ENCODE measurements around the gene LCMT2. TPM values are rescaled to one million over a fixed set of nuclear protein-coding genes. Genes with fewer than 3 reads are reported as not detected.
"Not testable (repeated sequence)": the region's sequence is repeated elsewhere in the genome, so short reads cannot be mapped to it uniquely, and the experiment has no call there.

The LCMT2 gene
- total RNA-seq, 2 experiments from 2014 or later = 9.6 to 12.3 TPM

GRCh38 chr15:43294091-43294706 is 36.2 kb downstream of the LCMT2 start:
- H3K27me3 Mint-ChIP-seq = peaks cover 66% of the 10 kb centered on the region
- CTCF ChIA-PET = interaction anchor here (1.0 to 1.6 kb wide), 2 partner anchors 9 to 98 kb away, joined by 3 to 5 read pairs; no protein-coding TSS in a partner anchor

DNA sequence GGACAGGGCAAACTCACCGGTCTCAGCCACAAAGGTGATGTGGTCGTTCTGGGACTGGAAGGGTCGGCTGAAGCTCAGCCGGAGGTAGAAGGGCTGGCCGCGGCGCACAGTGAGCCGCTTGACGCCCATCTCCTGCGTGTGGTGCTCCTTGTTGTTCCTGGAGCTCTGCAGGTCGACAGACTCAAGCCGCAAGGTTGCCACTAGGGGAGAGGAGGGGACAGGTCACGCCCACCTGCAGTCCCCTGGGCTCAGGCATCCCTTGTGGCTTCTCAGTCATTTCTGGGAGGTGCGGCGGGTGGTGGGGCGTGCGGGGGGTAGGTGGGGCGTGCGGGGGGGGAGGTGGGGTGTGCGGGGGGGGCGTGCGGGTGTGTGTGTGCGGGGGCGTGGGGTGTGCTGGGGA is 36.9 kb downstream of the LCMT2 start:
- Mint-ChIP-seq H3K36me3 (no peaks in the 10 kb centered on the region), H3K4me3 (no peak overlapping the region), H3K9me3 (ENCODE audit: low read depth) (no peaks in the 10 kb centered on the region), H3K27ac (no peak overlapping the region), H3K27me3 (peaks cover 61% of the 10 kb centered on the region), H3K4me1 (peaks cover 6% of the 10 kb centered on the region)
- CTCF ChIA-PET = interaction anchor here (1.0 to 1.6 kb wide), 2 partner anchors 68 to 98 kb away, joined by 3 to 7 read pairs; no protein-coding TSS in a partner anchor
- DNase-seq (no peak), ATAC-seq (no peak)

More at GRCh38 chr15:43294091-43294706, 36.2 kb downstream of the LCMT2 start:
- Mint-ChIP-seq H3K9me3 (ENCODE audit: low read depth) (no peaks in the 10 kb centered on the region), H3K4me1 (peaks cover 6% of the 10 kb centered on the region), H3K36me3 (no peaks in the 10 kb centered on the region), H3K27ac (no peak overlapping the region), H3K4me3 (no peak overlapping the region)
- no peak for ATAC-seq
- DNase-seq = no peak

DNA sequence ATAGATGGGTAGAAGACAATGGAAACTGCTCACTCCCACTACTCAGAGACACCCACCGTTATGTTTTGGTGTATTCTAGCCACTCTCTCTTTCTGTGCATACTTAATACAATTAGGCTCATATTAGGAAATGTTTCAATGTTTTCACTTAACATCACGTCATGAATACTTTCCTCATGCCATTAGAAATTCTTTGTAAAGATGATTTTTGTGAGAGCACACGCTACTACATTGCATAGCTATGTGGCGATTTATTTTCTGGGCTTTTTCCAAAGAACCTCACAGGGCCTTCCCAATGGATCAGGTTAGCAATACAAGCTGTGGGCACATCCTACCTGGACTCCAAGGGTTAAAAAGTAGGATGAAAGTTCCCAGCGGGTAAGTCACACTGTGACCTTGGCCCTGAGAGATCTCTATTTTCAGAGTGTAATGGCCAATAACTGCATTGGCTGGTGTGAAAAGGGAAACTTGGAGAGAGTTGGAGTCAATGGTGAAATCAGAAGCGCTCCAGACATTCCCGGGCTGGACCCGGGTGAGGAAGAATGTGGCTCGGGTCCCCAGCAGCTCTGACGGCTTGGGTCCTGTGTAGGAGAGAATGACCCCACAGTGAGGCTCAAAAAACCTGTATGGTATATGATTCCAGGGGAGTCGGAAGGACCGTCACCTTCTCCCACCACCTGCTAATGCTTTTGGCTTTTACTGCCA is 37.8 kb downstream of the LCMT2 start:
- Mint-ChIP-seq H3K9me3 (ENCODE audit: low read depth) (no peaks in the 10 kb centered on the region), H3K27ac (no peak overlapping the region), H3K27me3 (peaks cover 60% of the 10 kb centered on the region), H3K4me1 (peaks cover 6% of the 10 kb centered on the region), H3K4me3 (no peak overlapping the region), H3K36me3 (no peaks in the 10 kb centered on the region)
- CTCF ChIA-PET = interaction anchor here (1.6 kb wide), 1 partner anchor 67 kb away, joined by 7 read pairs; no protein-coding TSS in a partner anchor
- DNase-seq = no peak
- no peak for ATAC-seq

DNA sequence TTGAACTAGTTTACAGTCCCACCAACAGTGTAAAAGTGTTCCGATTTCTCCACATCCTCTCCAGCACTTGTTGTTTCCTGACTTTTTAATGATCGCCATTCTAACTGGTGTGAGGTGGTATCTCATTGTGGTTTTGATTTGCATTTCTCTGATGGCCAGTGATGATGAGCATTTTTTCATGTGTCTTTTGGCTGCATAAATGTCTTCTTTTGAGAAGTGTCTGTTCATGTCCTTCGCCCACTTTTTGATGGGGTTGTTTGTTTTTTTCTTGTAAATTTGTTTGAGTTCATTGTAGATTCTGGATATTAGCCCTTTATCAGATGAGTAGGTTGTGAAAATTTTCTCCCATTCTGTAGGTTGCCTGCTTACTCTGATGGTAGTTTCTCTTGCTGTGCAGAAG is 40.7 kb downstream of the LCMT2 start:
- H3K9me3 Mint-ChIP-seq (ENCODE audit: low read depth); H3K4me1 Mint-ChIP-seq; H3K27ac Mint-ChIP-seq; H3K4me3 Mint-ChIP-seq; H3K36me3 Mint-ChIP-seq; DNase-seq; ATAC-seq; CTCF ChIA-PET: not testable (repeated sequence)
- H3K27me3 Mint-ChIP-seq = peaks cover 51% of the 10 kb centered on the region

DNA sequence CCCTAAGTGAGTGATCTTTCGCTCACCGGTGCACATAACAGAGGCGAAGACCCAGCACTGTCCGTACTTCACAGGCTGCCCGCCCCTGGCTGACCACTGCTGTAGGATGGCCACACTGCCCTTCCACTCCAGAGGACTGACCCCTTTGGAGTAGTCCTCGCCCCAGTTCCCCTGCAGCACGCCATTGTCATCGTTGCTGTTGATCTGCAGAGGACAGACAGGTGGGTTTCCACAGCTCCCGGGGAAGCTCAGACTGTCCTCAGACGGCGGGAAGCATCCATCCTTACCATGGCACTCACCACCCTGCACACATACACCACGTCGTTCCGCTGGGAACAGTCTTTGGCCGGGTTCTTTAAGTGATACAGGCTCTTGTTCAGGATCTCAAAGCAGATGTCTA is 43.1 kb downstream of the LCMT2 start:
- Mint-ChIP-seq H3K9me3 (ENCODE audit: low read depth) (no peaks in the 10 kb centered on the region), H3K36me3 (no peaks in the 10 kb centered on the region), H3K27ac (no peak overlapping the region), H3K4me1 (peaks cover 6% of the 10 kb centered on the region), H3K4me3 (no peak overlapping the region), H3K27me3 (peaks cover 30% of the 10 kb centered on the region)
- DNase-seq (no peak), ATAC-seq (no peak)
- CTCF ChIA-PET = interaction anchor here (1.5 to 7.3 kb wide), 2 partner anchors 25 to 61 kb away, joined by 3 to 157 read pairs; no protein-coding TSS in a partner anchor

DNA sequence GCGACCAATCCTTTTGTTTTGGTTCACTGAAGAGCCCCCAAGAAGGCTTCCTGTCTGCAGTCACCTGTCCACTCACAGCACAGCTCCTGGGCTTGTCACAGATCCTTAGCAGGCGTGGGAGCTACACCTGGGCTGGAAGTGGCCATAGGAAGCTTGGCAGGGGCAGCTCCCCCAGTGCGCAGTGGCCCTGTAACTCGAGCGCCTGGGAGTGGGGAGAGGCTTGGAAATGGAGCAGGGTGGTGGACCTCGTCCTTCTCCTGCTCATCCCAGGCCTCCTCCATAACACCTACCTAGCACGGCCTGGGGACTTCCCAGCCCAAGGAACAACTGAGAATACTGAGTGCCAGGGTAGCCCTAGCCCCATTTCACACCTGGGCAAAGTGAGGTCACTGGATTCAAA is 44.3 kb downstream of the LCMT2 start:
- ATAC-seq = peak; percentile 35
- CTCF ChIA-PET = interaction anchor here (0.5 to 7.3 kb wide), 42 partner anchors 9 to 581 kb away, joined by 3 to 157 read pairs (median 4); partner anchors contain the start of genes TGM5 and TGM7
- no peak for DNase-seq
- H3K27me3 Mint-ChIP-seq = peaks cover 19% of the 10 kb centered on the region
- no peaks in the 10 kb centered on the region for H3K36me3 Mint-ChIP-seq
- H3K9me3 Mint-ChIP-seq (ENCODE audit: low read depth) = no peaks in the 10 kb centered on the region
- H3K4me1 Mint-ChIP-seq = peaks cover 6% of the 10 kb centered on the region
- H3K27ac Mint-ChIP-seq = no peak overlapping the region
- H3K4me3 Mint-ChIP-seq = no peak overlapping the region

DNA sequence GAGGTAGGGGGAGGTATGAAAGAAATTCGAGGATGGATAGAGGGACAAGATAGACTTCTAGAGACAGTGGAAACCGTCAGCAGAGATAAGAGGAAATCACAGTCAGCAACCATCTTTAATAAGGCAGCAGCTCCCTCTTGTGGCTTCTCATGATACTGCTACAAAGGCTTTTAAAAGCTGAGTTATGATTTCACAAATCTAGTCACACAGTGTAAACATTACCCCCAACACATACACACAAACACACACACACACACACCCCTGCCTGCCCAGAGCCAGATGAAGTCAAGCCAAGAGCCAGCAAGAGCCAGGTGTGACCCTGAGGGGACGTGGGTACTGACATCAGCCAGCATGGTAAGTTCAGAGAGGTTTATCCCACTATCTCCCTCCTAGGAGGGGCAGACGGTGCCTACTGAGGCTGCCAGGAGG is 44.8 kb downstream of the LCMT2 start:
- H3K27me3 Mint-ChIP-seq = peaks cover 14% of the 10 kb centered on the region
- H3K4me3 Mint-ChIP-seq = no peak overlapping the region
- ATAC-seq (peak; percentile 80), DNase-seq (peak; percentile 67)
- no peaks in the 10 kb centered on the region for H3K36me3 Mint-ChIP-seq
- no peaks in the 10 kb centered on the region for H3K9me3 Mint-ChIP-seq (ENCODE audit: low read depth)
- no peak overlapping the region for H3K27ac Mint-ChIP-seq
- CTCF ChIA-PET = interaction anchor here (0.6 to 7.3 kb wide), 46 partner anchors 9 to 581 kb away, joined by 3 to 157 read pairs (median 4); partner anchors contain the start of genes TGM5 and TGM7
- peaks cover 6% of the 10 kb centered on the region for H3K4me1 Mint-ChIP-seq

DNA sequence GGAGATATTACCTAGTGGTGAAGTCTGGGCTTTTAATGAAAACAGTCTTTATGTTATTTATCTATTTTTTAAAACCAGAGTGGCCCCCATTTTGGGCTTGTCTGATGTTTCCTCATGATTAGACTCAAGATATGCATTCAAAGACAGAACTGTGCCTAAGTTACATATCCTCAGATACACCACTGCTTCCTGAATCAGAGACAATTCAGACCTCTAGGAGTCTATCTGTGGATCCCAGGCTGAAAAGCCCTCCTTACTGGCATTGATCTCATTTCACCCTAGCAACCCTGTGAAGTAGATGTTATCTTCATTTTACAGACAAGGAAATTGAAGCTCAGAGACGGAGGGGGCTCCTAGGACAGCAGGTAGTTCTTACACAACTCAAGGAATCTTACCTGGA is 46.8 kb downstream of the LCMT2 start:
- H3K27me3 Mint-ChIP-seq = peaks cover 14% of the 10 kb centered on the region
- H3K4me3 Mint-ChIP-seq = no peak overlapping the region
- CTCF ChIA-PET = interaction anchor here (1.4 to 7.3 kb wide), 2 partner anchors 47 to 58 kb away, joined by 3 to 157 read pairs; no protein-coding TSS in a partner anchor
- H3K36me3 Mint-ChIP-seq = no peaks in the 10 kb centered on the region
- no peaks in the 10 kb centered on the region for H3K9me3 Mint-ChIP-seq (ENCODE audit: low read depth)
- peaks cover 6% of the 10 kb centered on the region for H3K4me1 Mint-ChIP-seq
- H3K27ac Mint-ChIP-seq = no peak overlapping the region
- DNase-seq (no peak), ATAC-seq (no peak)

- CTCF ChIA-PET = interaction anchor here (7.3 kb wide), 1 partner anchor 56 kb away, joined by 157 read pairs; no protein-coding TSS in a partner anchor
- Mint-ChIP-seq H3K4me1 (peaks cover 11% of the 10 kb centered on the region), H3K4me3 (no peak overlapping the region), H3K27me3 (peaks cover 4% of the 10 kb centered on the region), H3K27ac (no peak overlapping the region), H3K36me3 (no peaks in the 10 kb centered on the region), H3K9me3 (ENCODE audit: low read depth) (no peaks in the 10 kb centered on the region)
- ATAC-seq (no peak), DNase-seq (no peak)
Observed at GRCh38 chr15:43281926-43282602, 48.3 kb downstream of the LCMT2 start.

- Mint-ChIP-seq H3K27ac (no peak overlapping the region), H3K4me1 (peaks cover 11% of the 10 kb centered on the region), H3K9me3 (ENCODE audit: low read depth) (no peaks in the 10 kb centered on the region), H3K36me3 (no peaks in the 10 kb centered on the region), H3K27me3 (no peaks in the 10 kb centered on the region), H3K4me3 (no peak overlapping the region)
- DNase-seq (no peak), ATAC-seq (no peak)
- CTCF ChIA-PET = interaction anchor here (0.8 to 7.3 kb wide), 2 partner anchors 55 to 56 kb away, joined by 3 to 157 read pairs; no protein-coding TSS in a partner anchor
Observed at GRCh38 chr15:43280996-43281395, 49.4 kb downstream of the LCMT2 start.

- Mint-ChIP-seq H3K36me3 (no peaks in the 10 kb centered on the region), H3K9me3 (ENCODE audit: low read depth) (no peaks in the 10 kb centered on the region), H3K27me3 (peaks cover 5% of the 10 kb centered on the region), H3K4me1 (peaks cover 9% of the 10 kb centered on the region), H3K4me3 (no peak overlapping the region), H3K27ac (no peak overlapping the region)
- no peak for ATAC-seq
- CTCF ChIA-PET = interaction anchor here (1.4 kb wide), 2 partner anchors 49 to 54 kb away, joined by 4 to 8 read pairs; no protein-coding TSS in a partner anchor
- no peak for DNase-seq
Observed at GRCh38 chr15:43279496-43279895, 50.9 kb downstream of the LCMT2 start.

- DNase-seq = no peak
- no peak for ATAC-seq
- H3K4me3 Mint-ChIP-seq = no peak overlapping the region
- CTCF ChIA-PET = interaction anchor here (1.4 kb wide), 2 partner anchors 49 to 54 kb away, joined by 4 to 8 read pairs; no protein-coding TSS in a partner anchor
- no peak overlapping the region for H3K27ac Mint-ChIP-seq
- no peaks in the 10 kb centered on the region for H3K36me3 Mint-ChIP-seq
- no peaks in the 10 kb centered on the region for H3K9me3 Mint-ChIP-seq (ENCODE audit: low read depth)
- peaks cover 5% of the 10 kb centered on the region for H3K27me3 Mint-ChIP-seq
- H3K4me1 Mint-ChIP-seq = peaks cover 5% of the 10 kb centered on the region
Observed at GRCh38 chr15:43278869-43279268, 51.5 kb downstream of the LCMT2 start.

DNA sequence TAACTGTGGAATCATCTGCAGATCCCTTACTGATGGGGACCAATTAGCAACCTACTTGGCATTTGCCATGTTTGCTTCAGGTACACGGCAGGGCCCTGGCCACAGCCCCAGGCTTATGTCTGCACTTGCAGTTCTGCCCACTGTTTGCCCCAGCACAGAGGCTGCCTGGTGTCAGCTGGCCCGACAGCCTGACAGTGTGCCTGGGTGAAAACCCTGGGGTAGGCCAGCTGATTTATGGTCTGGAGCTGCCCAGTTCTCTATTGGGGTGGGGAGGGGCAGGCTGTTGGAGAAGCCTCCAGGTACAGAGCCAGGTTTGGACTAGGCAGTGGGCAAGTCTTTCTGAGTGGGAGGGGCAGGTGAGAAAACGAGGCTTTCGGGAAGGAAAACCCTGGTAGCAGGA is 52.5 kb downstream of the LCMT2 start:
- Mint-ChIP-seq H3K27me3 (peaks cover 5% of the 10 kb centered on the region), H3K9me3 (ENCODE audit: low read depth) (no peaks in the 10 kb centered on the region), H3K4me3 (no peak overlapping the region), H3K4me1 (peaks cover 5% of the 10 kb centered on the region), H3K27ac (no peak overlapping the region), H3K36me3 (no peaks in the 10 kb centered on the region)
- ATAC-seq = no peak
- CTCF ChIA-PET = no interaction called here
- DNase-seq = no peak
